ENCODE measurements around the gene APOL1.

DNA sequence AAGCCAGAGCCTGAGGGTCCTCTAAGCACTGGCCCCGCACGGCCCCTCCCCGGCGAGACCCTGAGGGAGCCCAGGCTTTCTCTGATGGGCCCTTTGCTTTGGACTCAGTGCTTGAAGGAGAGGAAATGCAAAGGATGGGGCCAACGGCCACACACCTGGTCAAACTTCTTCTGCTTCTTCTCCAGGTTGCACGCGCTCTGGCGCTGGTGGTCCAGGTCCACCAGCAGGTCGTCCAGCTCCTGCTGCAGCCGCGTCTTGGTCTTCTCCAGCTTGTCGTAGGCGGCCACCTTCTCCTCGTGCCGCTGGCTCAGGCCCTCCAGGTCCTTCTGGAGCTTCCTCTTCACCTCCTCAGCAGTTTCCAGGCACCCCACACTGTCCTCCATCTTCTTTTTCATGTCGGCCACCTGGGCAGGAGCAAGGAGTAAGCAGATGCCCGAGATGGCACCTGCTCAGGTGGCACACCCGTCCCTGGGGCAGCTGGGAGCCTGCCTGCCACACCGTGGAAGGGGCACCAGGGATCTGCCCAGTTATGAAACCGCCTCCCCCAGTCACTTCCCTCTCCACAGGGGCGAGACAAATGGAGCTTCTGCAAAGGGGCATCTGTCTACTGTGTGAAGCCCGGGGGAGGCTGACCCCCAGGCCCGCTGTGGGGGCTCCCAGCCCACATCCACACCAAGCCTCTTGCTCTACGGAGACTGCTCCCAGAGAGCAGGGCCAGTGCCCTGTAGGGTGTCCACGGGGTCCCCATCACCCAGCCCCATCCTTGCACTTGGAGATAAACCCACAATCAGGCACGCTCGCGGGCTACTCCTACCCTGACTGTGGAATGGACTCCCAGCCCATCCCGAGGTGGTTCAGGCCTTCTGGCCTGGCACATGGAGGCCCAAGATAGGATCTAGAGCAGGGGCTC is 39.2 kb downstream of the APOL1 start:
- TF ChIP-seq SP1 (IDR thresholded peaks at IDR 0.05; ENCODE audit: low read depth, low read length) = no peak
- no peak for TF ChIP-seq CREM (IDR thresholded peaks at IDR 0.05; ENCODE audit: low read depth)
- no peak for TF ChIP-seq POLR2A (IDR thresholded peaks at IDR 0.05; ENCODE audit: low read depth, low read length)
- no peak for TF ChIP-seq RFX5 (IDR thresholded peaks at IDR 0.05; ENCODE audit: low read depth, low read length)
- no peak for TF ChIP-seq HDAC2 (IDR thresholded peaks at IDR 0.05)
- TF ChIP-seq EP300 (IDR thresholded peaks at IDR 0.05; ENCODE audit: borderline replicate concordance in 1 of 2, control insufficient read depth in 1 of 2, low read depth in 2 of 2, low read length in 2 of 2) = no peak
- TF ChIP-seq TAF1 (IDR thresholded peaks at IDR 0.05; ENCODE audit: borderline replicate concordance, low read depth, low read length) = no peak
